Measurements from ENCODE around the gene THUMPD3. TPM values are rescaled to one million over a fixed set of nuclear protein-coding genes. Genes with fewer than 3 reads are reported as not detected.
A peak's percentile ranks its signal among the peaks of the same experiment; 100 is the strongest.

The THUMPD3 gene
- total and polyA plus RNA-seq, 2 of the 13 experiments (the other 11 are each of a cell fraction or from before 2014, with no cell fraction given) = 31.2 to 44.1 TPM

DNA sequence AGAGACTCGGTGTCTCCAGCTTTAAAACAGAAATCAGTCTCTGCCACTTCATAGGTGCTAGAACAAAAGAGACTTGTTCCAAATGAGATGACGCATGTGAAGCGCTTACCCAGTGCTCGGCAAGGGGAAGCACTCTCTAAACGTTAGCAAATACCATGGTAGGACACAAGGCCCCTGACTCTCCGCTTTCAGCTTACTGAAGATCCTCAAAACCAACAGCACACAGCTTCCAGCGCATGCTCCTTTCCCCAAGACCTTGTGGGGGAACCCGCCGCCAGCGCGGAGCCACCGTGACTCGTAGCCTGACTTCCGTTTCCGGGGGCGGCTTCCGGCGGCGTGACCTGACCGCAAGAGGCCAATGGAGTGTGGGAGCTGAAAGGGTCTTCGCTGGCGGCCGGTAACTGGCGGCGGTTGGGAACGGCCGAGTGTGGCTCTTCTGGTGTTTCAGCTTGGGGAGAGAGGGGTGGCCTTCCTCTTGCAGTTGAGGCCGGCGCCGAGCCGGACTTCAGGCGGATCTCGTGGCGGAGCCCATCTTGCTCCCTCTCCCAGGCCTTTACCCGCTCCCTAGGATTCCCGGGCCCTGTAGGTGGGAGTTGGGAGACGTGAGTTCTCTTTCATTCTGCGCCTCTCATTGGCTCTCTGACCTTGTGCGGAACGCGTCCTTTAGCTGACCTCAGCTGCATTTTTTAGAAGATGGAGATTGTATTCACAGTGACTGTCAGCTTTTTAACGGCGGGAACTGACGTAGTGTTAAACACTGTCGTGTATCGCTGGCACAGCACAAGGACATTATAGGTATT is at the start of gene THUMPD3 (continued):
- TF ChIP-seq CAMTA2 (CRISPR knock-in tag; IDR thresholded peaks at IDR 0.05; ENCODE audit: borderline replicate concordance) = no peak
- TF ChIP-seq, protein P1, sequence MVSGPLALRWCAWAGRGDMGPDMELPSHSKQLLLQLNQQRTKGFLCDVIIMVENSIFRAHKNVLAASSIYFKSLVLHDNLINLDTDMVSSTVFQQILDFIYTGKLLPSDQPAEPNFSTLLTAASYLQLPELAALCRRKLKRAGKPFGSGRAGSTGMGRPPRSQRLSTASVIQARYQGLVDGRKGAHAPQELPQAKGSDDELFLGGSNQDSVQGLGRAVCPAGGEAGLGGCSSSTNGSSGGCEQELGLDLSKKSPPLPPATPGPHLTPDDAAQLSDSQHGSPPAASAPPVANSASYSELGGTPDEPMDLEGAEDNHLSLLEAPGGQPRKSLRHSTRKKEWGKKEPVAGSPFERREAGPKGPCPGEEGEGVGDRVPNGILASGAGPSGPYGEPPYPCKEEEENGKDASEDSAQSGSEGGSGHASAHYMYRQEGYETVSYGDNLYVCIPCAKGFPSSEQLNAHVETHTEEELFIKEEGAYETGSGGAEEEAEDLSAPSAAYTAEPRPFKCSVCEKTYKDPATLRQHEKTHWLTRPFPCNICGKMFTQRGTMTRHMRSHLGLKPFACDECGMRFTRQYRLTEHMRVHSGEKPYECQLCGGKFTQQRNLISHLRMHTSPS (CRISPR knock-in tag; IDR thresholded peaks at IDR 0.05; ENCODE audit: low read depth) = no peak
- TF ChIP-seq, protein P2, sequence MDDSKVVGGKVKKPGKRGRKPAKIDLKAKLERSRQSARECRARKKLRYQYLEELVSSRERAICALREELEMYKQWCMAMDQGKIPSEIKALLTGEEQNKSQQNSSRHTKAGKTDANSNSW (CRISPR knock-in tag; IDR thresholded peaks at IDR 0.05; ENCODE audit: borderline replicate concordance) = peak; percentile 92; the same call in 1 of the 2 replicates
- TF ChIP-seq MAFF (IDR thresholded peaks at IDR 0.05; ENCODE audit: low read depth, low read length) = peak; percentile 88
- TF ChIP-seq RBM39 (IDR thresholded peaks at IDR 0.05; ENCODE audit: low read depth, low read length, poor library complexity, severe bottlenecking) = peak; percentile 85
- TF ChIP-seq TBP (CRISPR knock-in tag; IDR thresholded peaks at IDR 0.05) = no peak
- TF ChIP-seq, protein P3, sequence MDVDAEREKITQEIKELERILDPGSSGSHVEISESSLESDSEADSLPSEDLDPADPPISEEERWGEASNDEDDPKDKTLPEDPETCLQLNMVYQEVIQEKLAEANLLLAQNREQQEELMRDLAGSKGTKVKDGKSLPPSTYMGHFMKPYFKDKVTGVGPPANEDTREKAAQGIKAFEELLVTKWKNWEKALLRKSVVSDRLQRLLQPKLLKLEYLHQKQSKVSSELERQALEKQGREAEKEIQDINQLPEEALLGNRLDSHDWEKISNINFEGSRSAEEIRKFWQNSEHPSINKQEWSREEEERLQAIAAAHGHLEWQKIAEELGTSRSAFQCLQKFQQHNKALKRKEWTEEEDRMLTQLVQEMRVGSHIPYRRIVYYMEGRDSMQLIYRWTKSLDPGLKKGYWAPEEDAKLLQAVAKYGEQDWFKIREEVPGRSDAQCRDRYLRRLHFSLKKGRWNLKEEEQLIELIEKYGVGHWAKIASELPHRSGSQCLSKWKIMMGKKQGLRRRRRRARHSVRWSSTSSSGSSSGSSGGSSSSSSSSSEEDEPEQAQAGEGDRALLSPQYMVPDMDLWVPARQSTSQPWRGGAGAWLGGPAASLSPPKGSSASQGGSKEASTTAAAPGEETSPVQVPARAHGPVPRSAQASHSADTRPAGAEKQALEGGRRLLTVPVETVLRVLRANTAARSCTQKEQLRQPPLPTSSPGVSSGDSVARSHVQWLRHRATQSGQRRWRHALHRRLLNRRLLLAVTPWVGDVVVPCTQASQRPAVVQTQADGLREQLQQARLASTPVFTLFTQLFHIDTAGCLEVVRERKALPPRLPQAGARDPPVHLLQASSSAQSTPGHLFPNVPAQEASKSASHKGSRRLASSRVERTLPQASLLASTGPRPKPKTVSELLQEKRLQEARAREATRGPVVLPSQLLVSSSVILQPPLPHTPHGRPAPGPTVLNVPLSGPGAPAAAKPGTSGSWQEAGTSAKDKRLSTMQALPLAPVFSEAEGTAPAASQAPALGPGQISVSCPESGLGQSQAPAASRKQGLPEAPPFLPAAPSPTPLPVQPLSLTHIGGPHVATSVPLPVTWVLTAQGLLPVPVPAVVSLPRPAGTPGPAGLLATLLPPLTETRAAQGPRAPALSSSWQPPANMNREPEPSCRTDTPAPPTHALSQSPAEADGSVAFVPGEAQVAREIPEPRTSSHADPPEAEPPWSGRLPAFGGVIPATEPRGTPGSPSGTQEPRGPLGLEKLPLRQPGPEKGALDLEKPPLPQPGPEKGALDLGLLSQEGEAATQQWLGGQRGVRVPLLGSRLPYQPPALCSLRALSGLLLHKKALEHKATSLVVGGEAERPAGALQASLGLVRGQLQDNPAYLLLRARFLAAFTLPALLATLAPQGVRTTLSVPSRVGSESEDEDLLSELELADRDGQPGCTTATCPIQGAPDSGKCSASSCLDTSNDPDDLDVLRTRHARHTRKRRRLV (CRISPR knock-in tag; IDR thresholded peaks at IDR 0.05) = no peak
- TF ChIP-seq, protein P4, sequence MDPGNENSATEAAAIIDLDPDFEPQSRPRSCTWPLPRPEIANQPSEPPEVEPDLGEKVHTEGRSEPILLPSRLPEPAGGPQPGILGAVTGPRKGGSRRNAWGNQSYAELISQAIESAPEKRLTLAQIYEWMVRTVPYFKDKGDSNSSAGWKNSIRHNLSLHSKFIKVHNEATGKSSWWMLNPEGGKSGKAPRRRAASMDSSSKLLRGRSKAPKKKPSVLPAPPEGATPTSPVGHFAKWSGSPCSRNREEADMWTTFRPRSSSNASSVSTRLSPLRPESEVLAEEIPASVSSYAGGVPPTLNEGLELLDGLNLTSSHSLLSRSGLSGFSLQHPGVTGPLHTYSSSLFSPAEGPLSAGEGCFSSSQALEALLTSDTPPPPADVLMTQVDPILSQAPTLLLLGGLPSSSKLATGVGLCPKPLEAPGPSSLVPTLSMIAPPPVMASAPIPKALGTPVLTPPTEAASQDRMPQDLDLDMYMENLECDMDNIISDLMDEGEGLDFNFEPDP (CRISPR knock-in tag; conservative IDR thresholded peaks at IDR 0.05) = 0 out of 2 replicates have a peak, but pooled peaks have one; percentile 68
- TF ChIP-seq MZF1 (CRISPR knock-in tag; IDR thresholded peaks at IDR 0.05; ENCODE audit: borderline replicate concordance) = no peak
- no peak for TF ChIP-seq ZNF251 (CRISPR knock-in tag; IDR thresholded peaks at IDR 0.05)
- TF ChIP-seq, protein P5, sequence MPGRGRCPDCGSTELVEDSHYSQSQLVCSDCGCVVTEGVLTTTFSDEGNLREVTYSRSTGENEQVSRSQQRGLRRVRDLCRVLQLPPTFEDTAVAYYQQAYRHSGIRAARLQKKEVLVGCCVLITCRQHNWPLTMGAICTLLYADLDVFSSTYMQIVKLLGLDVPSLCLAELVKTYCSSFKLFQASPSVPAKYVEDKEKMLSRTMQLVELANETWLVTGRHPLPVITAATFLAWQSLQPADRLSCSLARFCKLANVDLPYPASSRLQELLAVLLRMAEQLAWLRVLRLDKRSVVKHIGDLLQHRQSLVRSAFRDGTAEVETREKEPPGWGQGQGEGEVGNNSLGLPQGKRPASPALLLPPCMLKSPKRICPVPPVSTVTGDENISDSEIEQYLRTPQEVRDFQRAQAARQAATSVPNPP (CRISPR knock-in tag; IDR thresholded peaks at IDR 0.05) = peak; percentile 92
- peak; percentile 70 for TF ChIP-seq TEAD3 (CRISPR knock-in tag; optimal IDR thresholded peaks at IDR 0.05; ENCODE audit: borderline replicate concordance)
- TF ChIP-seq ZNF549 (CRISPR knock-in tag; IDR thresholded peaks at IDR 0.05) = no peak
- TF ChIP-seq ELF1 (CRISPR knock-in tag; IDR thresholded peaks at IDR 0.05) = peak; percentile 89
- no peak for TF ChIP-seq SUZ12 (IDR thresholded peaks at IDR 0.05; ENCODE audit: low read depth, low read length)
- TF ChIP-seq, protein P6, sequence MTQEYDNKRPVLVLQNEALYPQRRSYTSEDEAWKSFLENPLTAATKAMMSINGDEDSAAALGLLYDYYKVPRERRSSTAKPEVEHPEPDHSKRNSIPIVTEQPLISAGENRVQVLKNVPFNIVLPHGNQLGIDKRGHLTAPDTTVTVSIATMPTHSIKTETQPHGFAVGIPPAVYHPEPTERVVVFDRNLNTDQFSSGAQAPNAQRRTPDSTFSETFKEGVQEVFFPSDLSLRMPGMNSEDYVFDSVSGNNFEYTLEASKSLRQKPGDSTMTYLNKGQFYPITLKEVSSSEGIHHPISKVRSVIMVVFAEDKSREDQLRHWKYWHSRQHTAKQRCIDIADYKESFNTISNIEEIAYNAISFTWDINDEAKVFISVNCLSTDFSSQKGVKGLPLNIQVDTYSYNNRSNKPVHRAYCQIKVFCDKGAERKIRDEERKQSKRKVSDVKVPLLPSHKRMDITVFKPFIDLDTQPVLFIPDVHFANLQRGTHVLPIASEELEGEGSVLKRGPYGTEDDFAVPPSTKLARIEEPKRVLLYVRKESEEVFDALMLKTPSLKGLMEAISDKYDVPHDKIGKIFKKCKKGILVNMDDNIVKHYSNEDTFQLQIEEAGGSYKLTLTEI (CRISPR knock-in tag; conservative IDR thresholded peaks at IDR 0.05) = no peak
- peak; percentile 31; the same call in 1 of the 2 replicates for TF ChIP-seq SIX4 (CRISPR knock-in tag; IDR thresholded peaks at IDR 0.05)

Measured in HepG2 (cell line).